GM12878 (cell line): ENCODE data around the gene TMEM198. TPM values are rescaled to one million over a fixed set of nuclear protein-coding genes. Genes with fewer than 3 reads are reported as not detected.

Source experiments
- ATAC-seq: fragments of 200-7000 bp; cut with Tn5 transposase; 3 replicates; pipeline ENCODE4 v1.9.1; 2020; ENCODE audit warnings: mild to moderate bottlenecking, moderate library complexity
- BruUV-seq: library from RNA; stranded (reverse); fragments of 400-500 nt; replicated peaks from 2 replicates; lab custom pipeline; 2021; lab: Mats Ljungman, UMichigan
- CTCF ChIA-PET: fragments of 300-600 bp; sonication (Branson Sonifier 250); formaldehyde crosslinking; extraction: SDS; loops from one replicate; lab custom pipeline; 2021; ENCODE audit warnings: inconsistent platforms; lab: Yijun Ruan, JAX
- POLR2A ChIA-PET: fragments of 350-600 bp; formaldehyde crosslinking; extraction: SDS; loops from one replicate; lab custom pipeline; 2021; ENCODE audit warnings: inconsistent platforms; lab: Charles Lee
- RAD21 ChIA-PET: fragments of 300-600 bp; sonication (Branson Sonifier 250); formaldehyde crosslinking; loops from one replicate; lab custom pipeline; 2023; ENCODE audit warnings: antibody characterized with exemption; ENCODE audit not compliant: unreplicated experiment; lab: Charles Lee
- SMC1A ChIA-PET: fragments of 300-600 bp; sonication (Branson Sonifier 250); formaldehyde crosslinking; loops from one replicate; lab custom pipeline; 2023; ENCODE audit not compliant: unreplicated experiment, uncharacterized antibody; lab: Charles Lee
- DNase-seq: peaks from one replicate; pipeline ENCODE4 v3.0.0-alpha.2; 2011; ENCODE audit warnings: low read depth, low spot score
- FAIRE-seq: peaks from 3 replicates; lab custom pipeline; 2011; peaks lifted over from hg19 to GRCh38; lab: Jason Lieb, UNC
- H2AFZ ChIP-seq: 2 replicates; pipeline ENCODE4 v1.6.0; 2011; ENCODE audit warnings: low read depth, low read length, control low read depth; ENCODE audit not compliant: control insufficient read depth
- H3K27ac ChIP-seq: 2 replicates; pipeline ENCODE4 v1.5.1; 2011; ENCODE audit warnings: control low read depth; ENCODE audit not compliant: control insufficient read depth, insufficient read depth
- H3K27me3 ChIP-seq, 2 experiments: replicated peaks in 1 of 2; 2 replicates each; pipeline versions ENCODE4 v1.6.0 to v1.6.1; 2011; ENCODE audit warnings: low read length in 1 of 2; ENCODE audit not compliant: control insufficient read depth in 2 of 2, insufficient read depth in 2 of 2
- H3K36me3 ChIP-seq, 2 experiments: 2 replicates each; pipeline ENCODE4 v1.5.1; 2011; ENCODE audit warnings: low read length in 1 of 2; ENCODE audit not compliant: control insufficient read depth in 2 of 2, insufficient read depth in 2 of 2
- H3K4me1 ChIP-seq: 2 replicates; pipeline ENCODE4 v1.6.1; 2011; ENCODE audit warnings: mild to moderate bottlenecking, low read length, moderate library complexity, mixed read lengths; ENCODE audit not compliant: control insufficient read depth, insufficient read depth
- H3K4me2 ChIP-seq: 2 replicates; pipeline ENCODE4 v1.6.0; 2011; ENCODE audit warnings: control low read depth; ENCODE audit not compliant: control insufficient read depth, insufficient read depth
- H3K4me3 ChIP-seq: fragments of 200-600 bp; sonication (generic); 2 replicates; pipeline ENCODE4 v1.5.1; 2016
- H3K79me2 ChIP-seq: 2 replicates; pipeline ENCODE4 v1.6.0; 2011; ENCODE audit warnings: low read length; ENCODE audit not compliant: control insufficient read depth, insufficient read depth
- H3K9ac ChIP-seq: 2 replicates; pipeline ENCODE4 v1.8.0; 2011; ENCODE audit warnings: low read length, control low read depth, mixed read lengths; ENCODE audit not compliant: control insufficient read depth, insufficient read depth
- H3K9me3 ChIP-seq: replicated peaks from 3 replicates; pipeline ENCODE4 v1.5.1; 2011; ENCODE audit warnings: mild to moderate bottlenecking, low read length; ENCODE audit not compliant: control insufficient read depth, insufficient read depth
- H4K20me1 ChIP-seq: 2 replicates; pipeline ENCODE4 v1.6.0; 2011; ENCODE audit not compliant: control insufficient read depth, insufficient read depth
- HCFC1 ChIP-seq: fragments of 150-350 bp; IDR thresholded peaks from 2 replicates; pipeline ENCODE4 v1.6.1; 2014; ENCODE audit warnings: low read length
- POLR2AphosphoS5 ChIP-seq: IDR thresholded peaks from 2 replicates; pipeline ENCODE4 v1.6.1; 2011; ENCODE audit warnings: mild to moderate bottlenecking, low read length, inconsistent platforms
- SPI1 ChIP-seq: IDR thresholded peaks from 2 replicates; pipeline ENCODE4 v1.6.1; 2011; ENCODE audit warnings: low read depth, mild to moderate bottlenecking, low read length, moderate library complexity, borderline replicate concordance; ENCODE audit not compliant: insufficient read depth
- in situ Hi-C: fragments of 300-500 bp; cut with MboI; formaldehyde crosslinking; loops from 9 replicates; pipeline ENCODE4 v1.14.3; 2018; ENCODE audit warnings: mixed read lengths
- intact Hi-C: fragments of 100-400 bp; cut with micrococcal nuclease; formaldehyde crosslinking; loops from one replicate; pipeline ENCODE4 v1.14.2; 2022; ENCODE audit not compliant: unreplicated experiment
- polyA plus RNA-seq, 11 experiments: library from polyadenylated mRNA; depleted of rRNA in 4 of 11; unstranded in 6 of 11; stranded (reverse) in 5 of 11; fragments of >200 nt; fragmentation: Nextera tagmentation in 4 of 11; fragmentation: Illumina TruSeq in 1 of 11; extraction: Ambion mirVana in 4 of 11; extraction: Trizol in 1 of 11; gene quantifications; 1 replicate in 1 of 11; 2 replicates in 10 of 11; pipeline versions ENCODE4 v1.2.1 to v1.2.3, GENCODE V29; 2011 to 2016; ENCODE audit warnings: inconsistent platforms in 2 of 11, missing spikeins in 2 of 11, low read depth in 1 of 11
- total RNA-seq, 4 experiments: library from RNA; depleted of rRNA in 3 of 4; stranded (reverse); fragments of >200 nt in 3 of 4; fragmentation: Illumina TruSeq in 1 of 4; extraction: Trizol in 1 of 4; gene quantifications; 2 replicates each; pipeline versions ENCODE4 v1.2.1 to v1.2.3, GENCODE V29; 2013 to 2021
- TF ChIP-seq, protein P1 (sequence below): fragments of 450-650 bp; IDR thresholded peaks from 2 replicates; pipeline ENCODE4 v1.6.1; 2016; ENCODE audit warnings: mild to moderate bottlenecking, moderate library complexity, borderline replicate concordance

TMEM198 gene
- total and polyA plus RNA-seq, 10 of the 15 experiments (the other 5 are each of a cell fraction or from before 2014, with no cell fraction given), result 0.16 to 1.2 (median 0.65) TPM; not detected in 2

DNA sequence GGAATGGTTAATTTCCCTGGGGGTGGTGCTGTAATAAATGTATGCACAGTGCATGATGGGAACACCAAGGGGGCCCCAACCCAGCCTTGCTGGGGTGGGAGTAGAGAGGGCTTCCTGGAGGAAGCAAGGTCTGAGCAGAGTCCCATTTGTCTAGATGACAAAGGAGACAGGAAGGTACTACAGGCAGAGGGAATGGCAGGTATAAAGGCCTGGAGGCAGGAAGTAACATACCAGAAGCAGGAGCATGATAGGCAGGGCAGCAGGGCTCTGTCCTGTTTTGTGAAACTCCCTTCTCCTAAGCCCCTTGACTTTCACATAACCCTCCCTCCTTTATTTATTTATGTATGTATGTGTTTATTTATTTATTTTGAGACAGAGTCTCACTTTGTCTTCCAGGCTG lies 41.2 kb upstream of the TMEM198 start:
- Histone ChIP-seq H3K9ac (no peak overlapping the region), H3K9me3 (no peaks in the 10 kb centered on the region; the same call in 2 of the 3 replicates), H3K27ac (no peak overlapping the region), H3K4me3 (no peak overlapping the region), H3K4me2 (no peak overlapping the region), H3K36me3 (peaks cover 0 to 7% of the 10 kb centered on the region in 2 experiments; a peak in 2 of 4 replicates), H3K27me3 (no peaks in the 10 kb centered on the region; a peak in 1 of 4 replicates), H3K4me1 (peaks cover 12% of the 10 kb centered on the region), H2AFZ (no peak overlapping the region), H4K20me1 (no peaks in the 10 kb centered on the region), H3K79me2 (peaks cover 11% of the 10 kb centered on the region)
- BruUV-seq, result no TSS peak
- POLR2A ChIA-PET, result no interaction called here
- in situ Hi-C loops, result no loop called here
- intact Hi-C loops, result no loop called here
- CTCF ChIA-PET, result no interaction called here
- no peak for DNase-seq
- SMC1A ChIA-PET, result no interaction called here
- no peak for ATAC-seq
- RAD21 ChIA-PET, result no interaction called here
- TF ChIP-seq SPI1 (no peak), HCFC1 (no peak), POLR2AphosphoS5 (no peak)
- TF ChIP-seq, protein P1, sequence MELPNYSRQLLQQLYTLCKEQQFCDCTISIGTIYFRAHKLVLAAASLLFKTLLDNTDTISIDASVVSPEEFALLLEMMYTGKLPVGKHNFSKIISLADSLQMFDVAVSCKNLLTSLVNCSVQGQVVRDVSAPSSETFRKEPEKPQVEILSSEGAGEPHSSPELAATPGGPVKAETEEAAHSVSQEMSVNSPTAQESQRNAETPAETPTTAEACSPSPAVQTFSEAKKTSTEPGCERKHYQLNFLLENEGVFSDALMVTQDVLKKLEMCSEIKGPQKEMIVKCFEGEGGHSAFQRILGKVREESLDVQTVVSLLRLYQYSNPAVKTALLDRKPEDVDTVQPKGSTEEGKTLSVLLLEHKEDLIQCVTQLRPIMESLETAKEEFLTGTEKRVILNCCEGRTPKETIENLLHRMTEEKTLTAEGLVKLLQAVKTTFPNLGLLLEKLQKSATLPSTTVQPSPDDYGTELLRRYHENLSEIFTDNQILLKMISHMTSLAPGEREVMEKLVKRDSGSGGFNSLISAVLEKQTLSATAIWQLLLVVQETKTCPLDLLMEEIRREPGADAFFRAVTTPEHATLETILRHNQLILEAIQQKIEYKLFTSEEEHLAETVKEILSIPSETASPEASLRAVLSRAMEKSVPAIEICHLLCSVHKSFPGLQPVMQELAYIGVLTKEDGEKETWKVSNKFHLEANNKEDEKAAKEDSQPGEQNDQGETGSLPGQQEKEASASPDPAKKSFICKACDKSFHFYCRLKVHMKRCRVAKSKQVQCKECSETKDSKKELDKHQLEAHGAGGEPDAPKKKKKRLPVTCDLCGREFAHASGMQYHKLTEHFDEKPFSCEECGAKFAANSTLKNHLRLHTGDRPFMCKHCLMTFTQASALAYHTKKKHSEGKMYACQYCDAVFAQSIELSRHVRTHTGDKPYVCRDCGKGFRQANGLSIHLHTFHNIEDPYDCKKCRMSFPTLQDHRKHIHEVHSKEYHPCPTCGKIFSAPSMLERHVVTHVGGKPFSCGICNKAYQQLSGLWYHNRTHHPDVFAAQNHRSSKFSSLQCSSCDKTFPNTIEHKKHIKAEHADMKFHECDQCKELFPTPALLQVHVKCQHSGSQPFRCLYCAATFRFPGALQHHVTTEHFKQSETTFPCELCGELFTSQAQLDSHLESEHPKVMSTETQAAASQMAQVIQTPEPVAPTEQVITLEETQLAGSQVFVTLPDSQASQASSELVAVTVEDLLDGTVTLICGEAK, result no peak
- no peak for FAIRE-seq
